AG09309 (cell line): ENCODE data around the gene C15orf61.

Experiments
- DNase-seq: peaks from one replicate; pipeline ENCODE4 v3.0.0-alpha.2; 2010; ENCODE audit warnings: low read depth
- H3K4me3 ChIP-seq: 2 replicates; pipeline ENCODE4 v1.5.1; 2011; ENCODE audit warnings: mild to moderate bottlenecking, low read depth, low read length, moderate library complexity; ENCODE audit not compliant: control insufficient read depth
- TF ChIP-seq, protein P1 (sequence below): IDR thresholded peaks from 2 replicates; pipeline ENCODE4 v1.5.1; 2011; ENCODE audit warnings: mild to moderate bottlenecking, low read depth, low read length, inconsistent platforms; ENCODE audit not compliant: insufficient read depth, control insufficient read depth; ENCODE audit errors: missing control alignments

The C15orf61 gene

DNA sequence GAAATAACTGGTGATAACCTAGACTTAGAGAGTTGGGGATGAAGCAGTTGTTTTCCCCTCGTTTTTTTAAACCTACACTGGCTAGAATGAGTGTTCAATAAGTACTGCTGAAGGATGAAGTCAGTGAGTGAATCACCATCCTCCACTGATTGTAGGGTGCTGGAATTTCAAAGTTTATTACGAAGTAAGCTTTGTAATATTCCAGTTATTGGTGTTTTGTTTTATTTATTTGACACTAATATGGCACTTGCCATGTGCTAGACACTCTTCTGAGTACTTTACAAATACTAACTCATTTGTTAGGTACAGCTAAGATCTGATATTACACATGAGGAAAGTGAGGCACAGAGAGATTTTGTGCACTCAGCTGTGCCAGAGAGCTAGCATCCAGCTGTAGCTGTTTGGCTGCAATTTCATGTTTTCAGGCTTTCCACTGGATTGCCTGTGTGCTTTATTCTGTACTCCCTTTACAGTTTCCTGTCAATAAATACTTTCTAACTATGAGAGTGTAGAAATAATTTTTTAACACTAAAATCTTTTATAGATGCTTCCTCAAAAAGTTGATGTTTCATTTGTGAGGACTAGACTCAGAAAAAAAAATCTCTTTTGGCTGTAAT, 27.4 kb downstream of the C15orf61 start:
- no peak overlapping the region for H3K4me3 ChIP-seq
- no peak for DNase-seq
- TF ChIP-seq, protein P1, sequence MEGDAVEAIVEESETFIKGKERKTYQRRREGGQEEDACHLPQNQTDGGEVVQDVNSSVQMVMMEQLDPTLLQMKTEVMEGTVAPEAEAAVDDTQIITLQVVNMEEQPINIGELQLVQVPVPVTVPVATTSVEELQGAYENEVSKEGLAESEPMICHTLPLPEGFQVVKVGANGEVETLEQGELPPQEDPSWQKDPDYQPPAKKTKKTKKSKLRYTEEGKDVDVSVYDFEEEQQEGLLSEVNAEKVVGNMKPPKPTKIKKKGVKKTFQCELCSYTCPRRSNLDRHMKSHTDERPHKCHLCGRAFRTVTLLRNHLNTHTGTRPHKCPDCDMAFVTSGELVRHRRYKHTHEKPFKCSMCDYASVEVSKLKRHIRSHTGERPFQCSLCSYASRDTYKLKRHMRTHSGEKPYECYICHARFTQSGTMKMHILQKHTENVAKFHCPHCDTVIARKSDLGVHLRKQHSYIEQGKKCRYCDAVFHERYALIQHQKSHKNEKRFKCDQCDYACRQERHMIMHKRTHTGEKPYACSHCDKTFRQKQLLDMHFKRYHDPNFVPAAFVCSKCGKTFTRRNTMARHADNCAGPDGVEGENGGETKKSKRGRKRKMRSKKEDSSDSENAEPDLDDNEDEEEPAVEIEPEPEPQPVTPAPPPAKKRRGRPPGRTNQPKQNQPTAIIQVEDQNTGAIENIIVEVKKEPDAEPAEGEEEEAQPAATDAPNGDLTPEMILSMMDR = no peak

GRCh38 chr15:67548862-67549651, 28.1 kb downstream of the C15orf61 start:
- no peak for DNase-seq
- TF ChIP-seq, protein P1 = no peak
- no peak overlapping the region for H3K4me3 ChIP-seq

- TF ChIP-seq, protein P1 = no peak
- H3K4me3 ChIP-seq = no peak overlapping the region
- DNase-seq = no peak
Observed at GRCh38 chr15:67549736-67550135, 28.8 kb downstream of the C15orf61 start.

DNA sequence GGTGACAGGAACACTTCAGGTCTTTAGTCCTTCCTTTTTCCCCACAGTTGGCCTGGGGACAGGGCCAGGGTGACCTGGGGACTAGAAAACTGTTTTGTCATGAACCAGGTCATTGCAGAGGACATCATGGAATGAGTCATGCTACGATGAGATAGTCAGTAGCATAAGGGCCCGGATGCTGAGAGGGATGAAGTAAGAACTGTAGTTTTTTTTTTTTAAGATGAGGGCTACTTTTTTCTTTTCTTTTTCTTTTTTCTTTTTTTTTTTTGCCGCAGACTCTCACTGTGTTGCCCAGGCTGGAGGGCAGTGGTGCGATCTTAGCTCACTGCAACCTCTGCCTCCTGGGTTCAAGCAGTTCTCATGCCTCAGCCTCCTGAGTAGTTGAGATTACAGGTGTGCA, 29.6 kb downstream of the C15orf61 start:
- no peak overlapping the region for H3K4me3 ChIP-seq
- no peak for DNase-seq
- TF ChIP-seq, protein P1 = no peak

DNA sequence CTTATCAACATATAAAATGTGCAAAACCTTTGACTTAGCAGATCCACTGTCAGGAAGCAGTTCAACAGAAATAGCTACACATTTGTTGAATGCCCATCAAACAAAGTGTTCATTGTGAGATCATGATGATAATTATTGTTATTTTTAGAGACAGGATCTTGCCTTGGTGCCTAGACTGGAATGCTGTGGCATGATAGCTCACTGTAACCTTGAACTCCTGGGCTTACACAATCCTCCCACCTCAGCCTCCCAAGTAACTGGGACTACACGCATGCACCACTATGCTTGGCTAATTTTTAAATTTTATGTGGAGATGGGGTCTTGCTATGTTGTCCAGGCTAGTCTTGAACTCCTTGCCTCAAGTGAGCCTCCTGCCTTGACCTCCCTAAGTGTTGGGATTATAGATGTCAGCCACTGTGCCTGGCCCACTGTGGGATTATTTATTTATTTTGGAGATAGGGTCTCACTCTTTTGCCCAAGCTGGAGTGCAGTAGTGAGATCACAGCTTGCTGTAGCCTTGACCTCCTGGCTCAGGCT, 30.3 kb downstream of the C15orf61 start:
- TF ChIP-seq, protein P1 = no peak

DNA sequence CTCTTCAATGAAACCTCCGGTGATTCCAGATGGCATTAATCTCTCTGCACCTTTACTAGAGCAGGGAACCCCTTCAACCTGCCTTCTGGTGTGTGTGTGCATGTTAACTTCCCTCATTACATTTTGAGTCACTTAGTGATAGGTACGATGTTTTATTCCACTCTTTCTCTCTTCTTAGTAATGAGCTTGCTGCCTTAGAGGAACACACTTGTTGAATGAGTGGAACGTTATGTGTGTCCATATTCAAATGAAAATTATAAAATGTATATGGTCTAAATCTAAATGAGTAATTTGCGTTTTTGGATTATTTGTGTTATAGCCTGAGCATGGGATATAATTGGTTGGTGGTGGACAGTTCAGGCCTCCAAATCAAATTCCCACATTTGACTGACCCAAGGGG, 33.6 kb downstream of the C15orf61 start:
- TF ChIP-seq, protein P1 = no peak
- H3K4me3 ChIP-seq = no peak overlapping the region
- no peak for DNase-seq

More for the DNA sequence above, 30.3 kb downstream of the C15orf61 start:
- no peak overlapping the region for H3K4me3 ChIP-seq
- no peak for DNase-seq
